Adipocyte (in vitro differentiated cells): Measurements from ENCODE around the gene CHEK2.
A peak's percentile ranks its signal among the peaks of the same experiment; 100 is the strongest.

Source experiments
- DNase-seq: peaks from one replicate; pipeline ENCODE4 v3.0.0-alpha.2; 2015; ENCODE audit warnings: low read depth
- H3K27me3 ChIP-seq: replicated peaks from 2 replicates; pipeline ENCODE4 v1.7.0; 2013; ENCODE audit warnings: mild to moderate bottlenecking, low read length, moderate library complexity; ENCODE audit not compliant: control insufficient read depth, insufficient read depth
- H3K36me3 ChIP-seq: 2 replicates; pipeline ENCODE4 v1.7.0; 2013; ENCODE audit warnings: low read length, mild to moderate bottlenecking, moderate library complexity; ENCODE audit not compliant: control insufficient read depth, insufficient read depth, severe bottlenecking
- H3K4me1 ChIP-seq: 2 replicates; pipeline ENCODE4 v1.7.0; 2013; ENCODE audit warnings: mild to moderate bottlenecking, low read length, moderate library complexity; ENCODE audit not compliant: control insufficient read depth, insufficient read depth
- H3K4me3 ChIP-seq: 2 replicates; pipeline ENCODE4 v1.7.0; 2013; ENCODE audit warnings: mild to moderate bottlenecking, low read length, moderate library complexity
- H3K9ac ChIP-seq: 2 replicates; pipeline ENCODE4 v1.7.0; 2013; ENCODE audit warnings: mild to moderate bottlenecking, low read length, moderate library complexity
- H3K9me3 ChIP-seq: 2 replicates; pipeline ENCODE4 v1.7.0; 2013; ENCODE audit warnings: mild to moderate bottlenecking, low read length, moderate library complexity; ENCODE audit not compliant: control insufficient read depth

CHEK2 gene

DNA sequence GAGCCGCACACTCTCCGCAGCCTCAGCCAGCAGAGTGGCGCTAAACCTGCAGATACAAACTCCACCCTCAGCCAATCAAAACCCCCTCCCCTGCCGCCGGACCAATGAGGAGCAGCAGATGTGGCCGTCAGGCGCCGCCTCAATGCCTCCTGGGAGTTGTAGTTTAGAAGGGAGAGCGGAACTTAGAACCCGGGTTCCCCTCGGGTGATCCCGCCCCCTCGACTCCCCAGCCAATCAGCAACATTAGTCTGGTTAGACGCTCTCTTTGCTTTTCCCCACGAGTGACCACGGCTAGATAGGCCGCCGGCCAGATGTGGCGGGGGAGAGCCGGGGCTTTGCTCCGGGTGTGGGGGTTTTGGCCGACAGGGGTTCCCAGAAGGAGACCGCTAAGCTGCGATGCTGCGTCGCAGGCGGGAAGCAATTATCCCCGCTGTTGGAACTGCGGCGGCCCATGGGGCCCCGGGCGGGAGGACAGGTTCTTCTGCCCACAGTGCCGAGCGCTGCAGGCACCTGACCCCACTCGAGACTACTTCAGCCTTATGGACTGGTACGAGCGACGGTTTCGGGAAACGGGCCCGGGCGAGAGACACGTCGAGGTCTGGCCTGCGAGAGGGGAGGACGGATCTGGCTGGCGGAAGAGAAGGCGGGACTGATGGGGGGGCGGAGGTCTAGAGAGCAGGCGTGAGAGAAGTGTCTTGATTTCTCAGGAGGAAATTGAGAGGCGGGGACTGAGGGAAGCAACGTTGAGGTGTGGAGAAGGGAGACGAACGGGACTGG lies at the start of gene CHEK2, which contains the start of gene HSCB:
Gene CHEK2 (minus strand): TSS at position 36 of the 777 bp plus-strand sequence. CDS start 7,099 bp downstream, outside the sequence.
Gene HSCB (plus strand): TSS at position 255 of the 777 bp plus-strand sequence. CDS start 57 bp downstream, at position 312.
- no peaks in the 10 kb centered on the region for H3K9me3 ChIP-seq
- peak within 1 kb of the TSS; percentile 100 for H3K9ac ChIP-seq
- no peaks in the 10 kb centered on the region for H3K27me3 ChIP-seq

GRCh38 chr22:28791124-28791523 lies 49.5 kb upstream of the CHEK2 start:
- no peak for DNase-seq
- Histone ChIP-seq H3K9me3 (no peaks in the 10 kb centered on the region), H3K27me3 (no peaks in the 10 kb centered on the region), H3K4me1 (peaks cover 19% of the 10 kb centered on the region), H3K4me3 (no peak overlapping the region), H3K9ac (no peak overlapping the region), H3K36me3 (peaks cover 50% of the 10 kb centered on the region)

More for the DNA sequence above, at the start of gene CHEK2, which contains the start of gene HSCB:
- Histone ChIP-seq H3K4me1 (peaks cover 12% of the 10 kb centered on the region), H3K36me3 (peaks cover 23% of the 10 kb centered on the region), H3K4me3 (peak within 1 kb of the TSS; percentile 99)
- DNase-seq = peak; percentile 99

DNA sequence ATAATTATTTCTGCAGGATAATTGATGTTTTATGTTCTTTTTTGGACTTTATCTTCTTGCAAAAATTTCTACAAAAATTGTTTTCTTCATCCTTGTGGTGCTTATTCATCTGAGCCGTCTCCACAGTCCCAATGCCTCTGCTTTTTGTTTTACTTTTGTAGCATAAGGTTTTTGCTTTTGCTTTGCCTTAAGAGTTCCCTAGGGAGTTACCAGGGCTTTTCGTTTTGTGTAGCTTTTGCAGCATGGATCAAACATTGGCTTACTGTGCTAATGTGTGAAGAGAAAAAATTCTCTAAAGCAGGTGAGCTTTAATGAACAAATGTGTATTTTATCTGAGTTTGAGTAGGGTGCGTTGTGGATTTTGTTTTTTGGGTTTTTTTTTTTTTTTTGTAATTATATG lies 47.0 kb upstream of the CHEK2 start:
- Histone ChIP-seq H3K9ac (no peak overlapping the region), H3K4me3 (no peak overlapping the region), H3K27me3 (no peaks in the 10 kb centered on the region), H3K4me1 (peaks cover 8% of the 10 kb centered on the region), H3K9me3 (no peaks in the 10 kb centered on the region), H3K36me3 (peaks cover 51% of the 10 kb centered on the region)
- DNase-seq = no peak

DNA sequence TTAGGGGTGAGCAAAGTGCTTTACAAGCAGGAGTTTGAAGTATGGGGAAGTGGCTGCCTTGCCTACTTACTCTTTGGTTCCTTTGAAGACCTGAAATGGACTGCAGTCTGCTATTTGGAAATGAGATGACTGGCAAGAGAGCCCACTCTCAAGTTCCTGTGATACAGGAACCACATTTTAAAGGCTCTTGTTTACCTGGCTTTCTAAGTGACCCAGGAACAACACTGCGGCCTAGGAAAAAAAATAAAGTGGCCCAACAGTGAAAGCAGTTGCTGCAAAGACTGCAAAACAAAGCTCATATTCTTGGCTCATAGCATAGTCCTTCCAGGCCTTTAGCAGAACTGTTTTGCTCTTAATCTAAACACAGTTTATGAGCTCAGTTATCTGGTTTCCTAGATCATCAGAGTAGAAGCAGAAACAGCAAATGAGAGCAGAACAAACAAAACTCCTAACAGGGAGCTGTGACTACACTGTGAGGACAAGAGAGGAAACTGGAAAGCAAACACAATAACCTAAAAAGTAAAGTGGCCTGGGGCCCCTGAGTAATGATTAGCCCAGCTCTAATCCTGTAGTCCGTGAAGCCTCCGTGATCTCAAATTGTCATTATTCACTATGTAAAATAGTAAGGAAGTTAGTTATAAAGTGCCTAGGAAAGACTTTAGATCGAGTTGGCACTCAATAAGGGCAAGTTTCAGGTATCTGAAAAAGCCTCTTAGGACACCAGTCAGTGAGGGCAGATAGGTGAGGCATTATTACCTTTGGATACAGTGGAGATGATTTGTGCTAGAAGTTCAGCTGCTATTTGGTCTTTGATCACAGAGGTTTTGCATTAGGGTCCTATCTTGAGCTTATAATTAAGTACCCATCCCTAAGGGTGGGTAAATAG lies 42.4 kb upstream of the CHEK2 start:
- Histone ChIP-seq H3K36me3 (peaks cover 77% of the 10 kb centered on the region), H3K9me3 (no peaks in the 10 kb centered on the region), H3K9ac (no peak overlapping the region), H3K27me3 (no peaks in the 10 kb centered on the region), H3K4me1 (peaks cover 8% of the 10 kb centered on the region), H3K4me3 (no peak overlapping the region)
- no peak for DNase-seq

GRCh38 chr22:28780296-28780695 lies 38.7 kb upstream of the CHEK2 start:
- H3K9ac ChIP-seq = no peak overlapping the region
- H3K4me1 ChIP-seq = peaks cover 5% of the 10 kb centered on the region
- H3K36me3 ChIP-seq = peaks cover 65% of the 10 kb centered on the region
- H3K9me3 ChIP-seq = no peaks in the 10 kb centered on the region
- no peak for DNase-seq
- H3K4me3 ChIP-seq = no peak overlapping the region
- H3K27me3 ChIP-seq = no peaks in the 10 kb centered on the region

DNA sequence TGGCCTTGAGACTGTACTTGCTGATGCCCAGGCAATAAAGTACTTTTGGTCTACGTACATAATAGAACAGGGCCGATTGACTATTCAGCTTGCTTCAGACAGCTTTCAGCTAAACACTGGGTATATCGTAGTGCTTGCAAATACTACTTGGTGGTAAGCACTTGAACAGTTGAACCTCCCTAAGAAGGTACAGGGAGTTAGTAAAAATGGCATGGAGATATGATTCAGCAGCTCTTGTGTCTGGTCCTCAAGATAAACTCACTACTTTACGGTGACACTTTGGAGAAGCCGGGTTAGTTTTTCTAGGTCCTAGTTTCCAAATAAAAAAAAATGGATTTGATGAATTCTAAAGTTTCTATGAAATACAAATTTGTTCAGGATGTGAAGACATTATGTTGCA lies 38.2 kb upstream of the CHEK2 start:
- H3K4me3 ChIP-seq = no peak overlapping the region
- peaks cover 65% of the 10 kb centered on the region for H3K36me3 ChIP-seq
- no peaks in the 10 kb centered on the region for H3K27me3 ChIP-seq
- H3K9ac ChIP-seq = no peak overlapping the region
- no peak for DNase-seq
- H3K4me1 ChIP-seq = peaks cover 5% of the 10 kb centered on the region
- no peaks in the 10 kb centered on the region for H3K9me3 ChIP-seq

DNA sequence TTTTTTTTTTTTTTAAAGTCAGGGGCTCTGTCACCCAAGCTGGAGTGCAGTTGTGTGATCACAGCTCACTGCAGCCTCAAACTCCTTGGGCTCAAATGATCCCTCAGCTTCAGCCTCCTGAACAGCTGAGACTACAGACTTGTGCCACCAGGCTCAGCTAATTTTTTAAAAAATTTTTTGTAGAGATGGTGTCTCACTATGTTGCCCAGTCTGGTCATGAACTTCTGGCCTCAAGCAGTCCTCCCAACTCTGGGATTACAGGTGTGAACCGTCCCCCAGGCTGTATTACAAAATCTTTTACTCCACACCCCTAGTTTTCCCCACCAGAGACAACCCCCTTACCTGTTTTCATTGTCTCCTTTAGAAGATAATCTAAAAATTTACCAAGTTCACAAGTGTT lies 32.8 kb upstream of the CHEK2 start:
- DNase-seq = no peak
- peak overlapping the region; percentile 90 for H3K9ac ChIP-seq
- H3K36me3 ChIP-seq = peaks cover 28% of the 10 kb centered on the region
- no peaks in the 10 kb centered on the region for H3K9me3 ChIP-seq
- peaks cover 15% of the 10 kb centered on the region for H3K4me1 ChIP-seq
- H3K4me3 ChIP-seq = peak overlapping the region; percentile 92
- no peaks in the 10 kb centered on the region for H3K27me3 ChIP-seq

DNA sequence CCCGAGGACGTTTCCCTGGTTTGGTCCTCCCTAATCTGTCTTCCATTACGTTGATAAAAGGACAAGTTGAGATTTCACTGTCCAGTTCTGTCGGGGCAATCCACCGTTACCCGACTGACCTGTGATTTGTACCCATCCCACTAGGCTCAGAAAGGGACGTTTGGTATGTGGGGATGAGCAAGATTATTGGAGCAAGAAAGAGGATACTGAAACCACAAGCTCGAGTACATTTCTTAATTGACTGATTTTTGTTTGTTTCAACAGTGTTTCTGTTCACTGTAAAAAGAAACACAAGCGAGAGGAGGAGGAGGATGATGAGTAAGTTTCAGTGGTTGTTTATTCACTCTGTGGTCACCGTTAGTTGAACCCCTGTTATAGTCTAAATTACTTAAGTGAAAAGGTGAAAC lies 31.8 kb upstream of the CHEK2 start:
- H3K4me1 ChIP-seq = peaks cover 11% of the 10 kb centered on the region
- peak overlapping the region; percentile 92 for H3K4me3 ChIP-seq
- H3K36me3 ChIP-seq = peaks cover 28% of the 10 kb centered on the region
- no peak for DNase-seq
- H3K9ac ChIP-seq = peak overlapping the region; percentile 90
- H3K9me3 ChIP-seq = no peaks in the 10 kb centered on the region
- no peaks in the 10 kb centered on the region for H3K27me3 ChIP-seq

GRCh38 chr22:28772633-28773460 lies 31.2 kb upstream of the CHEK2 start, which contains the start of gene CCDC117:
Gene CCDC117, plus strand, starts transcription at chr22:28772695. Its CDS starts 155 bp downstream, at chr22:28772850.
- no peaks in the 10 kb centered on the region for H3K27me3 ChIP-seq
- no peaks in the 10 kb centered on the region for H3K9me3 ChIP-seq
- H3K4me3 ChIP-seq = peak within 1 kb of the TSS; percentile 92
- H3K36me3 ChIP-seq = peaks cover 24% of the 10 kb centered on the region
- peak; percentile 98 for DNase-seq
- peaks cover 11% of the 10 kb centered on the region for H3K4me1 ChIP-seq
- H3K9ac ChIP-seq = peak within 1 kb of the TSS; percentile 90

- DNase-seq = no peak
- Histone ChIP-seq H3K9me3 (no peaks in the 10 kb centered on the region), H3K4me1 (peaks cover 11% of the 10 kb centered on the region), H3K4me3 (no peak overlapping the region), H3K9ac (no peak overlapping the region), H3K36me3 (peaks cover 19% of the 10 kb centered on the region), H3K27me3 (no peaks in the 10 kb centered on the region)
These were observed 29.7 kb upstream of the CHEK2 start for GRCh38 chr22:28771195-28771791.
